Astrocyte (in vitro differentiated cells and primary cell): ENCODE measurements around the gene DOCK10. TPM values are rescaled to one million over a fixed set of nuclear protein-coding genes. Genes with fewer than 3 reads are reported as not detected.

ENCODE experiments used
- DNase-seq: peaks from one replicate; pipeline ENCODE4 v3.0.0-alpha.2; 2010; ENCODE audit warnings: low read depth
- FAIRE-seq: peaks from 2 replicates; lab custom pipeline; 2011; peaks lifted over from hg19 to GRCh38; lab: Jason Lieb, UNC
- H2AFZ ChIP-seq: 2 replicates; pipeline ENCODE4 v1.6.0; 2012; ENCODE audit warnings: low read depth, low read length, inconsistent platforms
- H3K27ac ChIP-seq: 2 replicates; pipeline ENCODE4 v1.5.1; 2011; ENCODE audit warnings: low read depth, low read length, inconsistent platforms
- H3K27me3 ChIP-seq: 2 replicates; pipeline ENCODE4 v1.6.0; 2011; ENCODE audit warnings: low read length, inconsistent platforms; ENCODE audit not compliant: insufficient read depth
- H3K36me3 ChIP-seq: 2 replicates; pipeline ENCODE4 v1.5.1; 2011; ENCODE audit warnings: low read length, inconsistent platforms; ENCODE audit not compliant: insufficient read depth
- H3K4me1 ChIP-seq: 2 replicates; pipeline ENCODE4 v1.5.1; 2011; ENCODE audit warnings: low read length, inconsistent platforms; ENCODE audit not compliant: insufficient read depth
- H3K4me2 ChIP-seq: 2 replicates; pipeline ENCODE4 v1.6.0; 2012; ENCODE audit warnings: low read length, inconsistent platforms
- H3K4me3 ChIP-seq: 2 replicates; pipeline ENCODE4 v1.5.1; 2011; ENCODE audit warnings: low read depth, mild to moderate bottlenecking, low read length, inconsistent platforms; ENCODE audit not compliant: insufficient read depth
- H3K79me2 ChIP-seq: 2 replicates; pipeline ENCODE4 v1.6.0; 2012; ENCODE audit warnings: mild to moderate bottlenecking, low read length, inconsistent platforms; ENCODE audit not compliant: insufficient read depth
- H3K9ac ChIP-seq: 2 replicates; pipeline ENCODE4 v1.6.0; 2012; ENCODE audit warnings: mild to moderate bottlenecking, low read length, inconsistent platforms
- H3K9me3 ChIP-seq: 2 replicates; pipeline ENCODE4 v1.5.1; 2012; ENCODE audit warnings: low read depth, mild to moderate bottlenecking, low read length, inconsistent platforms; ENCODE audit not compliant: insufficient read depth
- H4K20me1 ChIP-seq: 2 replicates; pipeline ENCODE4 v1.6.0; 2012; ENCODE audit warnings: low read length, inconsistent platforms; ENCODE audit not compliant: insufficient read depth
- H3K27ac Mint-ChIP-seq: one replicate; pipeline ENCODE4 v1.8.0; 2021; ENCODE audit warnings: mild to moderate bottlenecking, mixed read lengths; ENCODE audit not compliant: unreplicated experiment
- H3K27me3 Mint-ChIP-seq: one replicate; pipeline ENCODE4 v1.8.0; 2021; ENCODE audit warnings: low read depth, mixed read lengths; ENCODE audit not compliant: unreplicated experiment
- H3K36me3 Mint-ChIP-seq: one replicate; pipeline ENCODE4 v1.8.0; 2021; ENCODE audit warnings: low read depth, mixed read lengths; ENCODE audit not compliant: unreplicated experiment
- H3K4me1 Mint-ChIP-seq: one replicate; pipeline ENCODE4 v1.8.0; 2021; ENCODE audit warnings: low read depth, mixed read lengths; ENCODE audit not compliant: unreplicated experiment
- H3K4me3 Mint-ChIP-seq: one replicate; pipeline ENCODE4 v1.8.0; 2021; ENCODE audit warnings: mild to moderate bottlenecking, moderate library complexity, mixed read lengths; ENCODE audit not compliant: unreplicated experiment
- H3K9me3 Mint-ChIP-seq: one replicate; pipeline ENCODE4 v1.8.0; 2021; ENCODE audit warnings: mild to moderate bottlenecking, mixed read lengths; ENCODE audit not compliant: unreplicated experiment
- EZH2 ChIP-seq: IDR thresholded peaks from 2 replicates; pipeline ENCODE4 v1.6.1; 2012; ENCODE audit warnings: mild to moderate bottlenecking, low read length, inconsistent platforms; ENCODE audit not compliant: insufficient read depth
- total RNA-seq: library from RNA; stranded (reverse); gene quantifications from 2 replicates; pipeline ENCODE4 v1.2.1, GENCODE V29; 2021
- TF ChIP-seq, protein P1 (sequence below): IDR thresholded peaks from 2 replicates; pipeline ENCODE4 v1.5.1; 2011; ENCODE audit warnings: low read depth, mild to moderate bottlenecking, inconsistent platforms, low read length, moderate library complexity; ENCODE audit not compliant: insufficient read depth

The DOCK10 gene
- total RNA-seq, 1 donor from 2014 or later: 7.7 TPM

DNA sequence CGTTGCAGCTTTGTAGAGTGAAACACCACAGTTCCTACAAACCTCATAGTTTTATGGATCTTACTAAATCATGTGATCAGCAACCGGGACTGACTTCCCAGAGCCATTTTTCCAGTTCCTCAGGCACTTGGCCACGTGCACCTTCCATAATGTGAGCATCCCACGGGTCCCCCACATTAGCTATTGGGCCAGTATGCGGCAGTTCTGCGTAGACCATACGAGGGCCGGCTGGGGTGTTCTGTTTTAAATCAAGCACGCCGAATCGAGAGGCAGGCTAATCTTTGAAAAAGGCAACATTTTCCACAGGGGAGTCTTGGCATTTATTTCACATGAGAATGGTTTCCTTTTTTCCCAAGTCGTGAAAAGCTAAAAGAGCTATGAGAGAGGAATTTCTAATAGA, 190.5 kb downstream of the DOCK10 start:
- FAIRE-seq (no peak), DNase-seq (no peak)
- no peak overlapping the region for H2AFZ ChIP-seq
- peaks cover 4% of the 10 kb centered on the region for H3K36me3 Mint-ChIP-seq
- no peaks in the 10 kb centered on the region for H3K79me2 ChIP-seq
- H3K36me3 ChIP-seq: peaks cover 7% of the 10 kb centered on the region
- peaks cover 3% of the 10 kb centered on the region for H3K4me1 Mint-ChIP-seq
- no peak for TF ChIP-seq EZH2
- TF ChIP-seq, protein P1, sequence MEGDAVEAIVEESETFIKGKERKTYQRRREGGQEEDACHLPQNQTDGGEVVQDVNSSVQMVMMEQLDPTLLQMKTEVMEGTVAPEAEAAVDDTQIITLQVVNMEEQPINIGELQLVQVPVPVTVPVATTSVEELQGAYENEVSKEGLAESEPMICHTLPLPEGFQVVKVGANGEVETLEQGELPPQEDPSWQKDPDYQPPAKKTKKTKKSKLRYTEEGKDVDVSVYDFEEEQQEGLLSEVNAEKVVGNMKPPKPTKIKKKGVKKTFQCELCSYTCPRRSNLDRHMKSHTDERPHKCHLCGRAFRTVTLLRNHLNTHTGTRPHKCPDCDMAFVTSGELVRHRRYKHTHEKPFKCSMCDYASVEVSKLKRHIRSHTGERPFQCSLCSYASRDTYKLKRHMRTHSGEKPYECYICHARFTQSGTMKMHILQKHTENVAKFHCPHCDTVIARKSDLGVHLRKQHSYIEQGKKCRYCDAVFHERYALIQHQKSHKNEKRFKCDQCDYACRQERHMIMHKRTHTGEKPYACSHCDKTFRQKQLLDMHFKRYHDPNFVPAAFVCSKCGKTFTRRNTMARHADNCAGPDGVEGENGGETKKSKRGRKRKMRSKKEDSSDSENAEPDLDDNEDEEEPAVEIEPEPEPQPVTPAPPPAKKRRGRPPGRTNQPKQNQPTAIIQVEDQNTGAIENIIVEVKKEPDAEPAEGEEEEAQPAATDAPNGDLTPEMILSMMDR: no peak
- no peaks in the 10 kb centered on the region for H3K9me3 Mint-ChIP-seq
- H3K4me2 ChIP-seq: no peak overlapping the region
- no peaks in the 10 kb centered on the region for H3K27me3 ChIP-seq
- no peaks in the 10 kb centered on the region for H3K9me3 ChIP-seq
- H3K27ac Mint-ChIP-seq: no peak overlapping the region
- H3K4me1 ChIP-seq: peaks cover 12% of the 10 kb centered on the region
- no peaks in the 10 kb centered on the region for H3K27me3 Mint-ChIP-seq
- H3K27ac ChIP-seq: no peak overlapping the region
- no peaks in the 10 kb centered on the region for H4K20me1 ChIP-seq
- no peak overlapping the region for H3K4me3 ChIP-seq
- H3K4me3 Mint-ChIP-seq: no peak overlapping the region
- no peak overlapping the region for H3K9ac ChIP-seq

GRCh38 chr2:224850081-224850480, 192.2 kb downstream of the DOCK10 start:
- no peaks in the 10 kb centered on the region for H3K9me3 ChIP-seq
- Mint-ChIP-seq H3K27ac (no peak overlapping the region), H3K36me3 (peaks cover 4% of the 10 kb centered on the region), H3K4me1 (peaks cover 3% of the 10 kb centered on the region), H3K9me3 (no peaks in the 10 kb centered on the region), H3K4me3 (no peak overlapping the region), H3K27me3 (no peaks in the 10 kb centered on the region)
- H3K36me3 ChIP-seq: peaks cover 8% of the 10 kb centered on the region
- no peak overlapping the region for H2AFZ ChIP-seq
- H3K27ac ChIP-seq: no peak overlapping the region
- H3K79me2 ChIP-seq: no peaks in the 10 kb centered on the region
- no peak overlapping the region for H3K9ac ChIP-seq
- DNase-seq (peak; percentile 21), FAIRE-seq (no peak)
- peaks cover 12% of the 10 kb centered on the region for H3K4me1 ChIP-seq
- TF ChIP-seq, protein P1: no peak
- no peak for TF ChIP-seq EZH2
- H3K4me3 ChIP-seq: no peak overlapping the region
- no peak overlapping the region for H3K4me2 ChIP-seq
- H4K20me1 ChIP-seq: no peaks in the 10 kb centered on the region
- H3K27me3 ChIP-seq: no peaks in the 10 kb centered on the region

DNA sequence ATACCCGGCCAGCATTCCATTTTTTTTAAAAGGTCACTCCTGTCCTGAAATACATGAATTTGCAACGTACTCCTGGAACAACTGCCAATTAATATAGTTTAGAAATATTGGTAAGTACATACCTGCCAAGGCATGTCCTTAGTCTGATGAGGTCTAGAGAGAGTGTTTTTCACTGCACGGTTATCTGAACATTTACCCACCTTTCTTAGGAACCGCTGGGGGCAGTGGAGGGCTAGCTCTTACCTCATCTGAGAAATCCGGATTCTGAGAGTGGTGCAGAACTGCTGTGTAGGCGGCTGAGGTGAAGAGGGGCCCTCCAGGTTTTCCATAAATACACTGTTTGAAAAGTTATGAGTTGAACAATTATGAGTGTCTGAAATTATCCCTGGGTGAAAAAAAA, 193.0 kb downstream of the DOCK10 start:
- no peak overlapping the region for H3K4me3 ChIP-seq
- no peak overlapping the region for H3K27ac Mint-ChIP-seq
- H3K4me2 ChIP-seq: no peak overlapping the region
- H3K9me3 ChIP-seq: no peaks in the 10 kb centered on the region
- no peak overlapping the region for H2AFZ ChIP-seq
- FAIRE-seq (no peak), DNase-seq (no peak)
- H3K79me2 ChIP-seq: no peaks in the 10 kb centered on the region
- H4K20me1 ChIP-seq: no peaks in the 10 kb centered on the region
- H3K9ac ChIP-seq: no peak overlapping the region
- H3K4me3 Mint-ChIP-seq: no peak overlapping the region
- TF ChIP-seq, protein P1: no peak
- TF ChIP-seq EZH2: no peak
- peaks cover 4% of the 10 kb centered on the region for H3K36me3 Mint-ChIP-seq
- H3K4me1 Mint-ChIP-seq: peaks cover 3% of the 10 kb centered on the region
- no peaks in the 10 kb centered on the region for H3K9me3 Mint-ChIP-seq
- H3K4me1 ChIP-seq: peaks cover 12% of the 10 kb centered on the region
- H3K27me3 ChIP-seq: no peaks in the 10 kb centered on the region
- H3K27ac ChIP-seq: no peak overlapping the region
- H3K36me3 ChIP-seq: peaks cover 13% of the 10 kb centered on the region
- H3K27me3 Mint-ChIP-seq: no peaks in the 10 kb centered on the region
